Thyroid gland (tissue), 4 donors: Measurements from ENCODE around the gene B3GALT6.

Experiments used
- POLR2A ChIP-seq, 2 donors: fragments of 450-650 bp; IDR thresholded peaks; one replicate each; pipeline ENCODE4 v1.6.1; 2017; ENCODE audit warnings: antibody characterized with exemption in 2 of 2, mild to moderate bottlenecking in 2 of 2, moderate library complexity in 1 of 2
- TF ChIP-seq, protein P1 (sequence below), 6 experiments: fragments of 200-600 bp in 3 of 6; fragments of 450-650 bp in 3 of 6; sonication (generic) in 3 of 6; IDR thresholded peaks; one replicate each; pipeline ENCODE4 v1.5.1; 2016 to 2019; ENCODE audit warnings: antibody characterized with exemption in 6 of 6, mild to moderate bottlenecking in 2 of 6, inconsistent platforms in 1 of 6, moderate library complexity in 1 of 6

DNA sequence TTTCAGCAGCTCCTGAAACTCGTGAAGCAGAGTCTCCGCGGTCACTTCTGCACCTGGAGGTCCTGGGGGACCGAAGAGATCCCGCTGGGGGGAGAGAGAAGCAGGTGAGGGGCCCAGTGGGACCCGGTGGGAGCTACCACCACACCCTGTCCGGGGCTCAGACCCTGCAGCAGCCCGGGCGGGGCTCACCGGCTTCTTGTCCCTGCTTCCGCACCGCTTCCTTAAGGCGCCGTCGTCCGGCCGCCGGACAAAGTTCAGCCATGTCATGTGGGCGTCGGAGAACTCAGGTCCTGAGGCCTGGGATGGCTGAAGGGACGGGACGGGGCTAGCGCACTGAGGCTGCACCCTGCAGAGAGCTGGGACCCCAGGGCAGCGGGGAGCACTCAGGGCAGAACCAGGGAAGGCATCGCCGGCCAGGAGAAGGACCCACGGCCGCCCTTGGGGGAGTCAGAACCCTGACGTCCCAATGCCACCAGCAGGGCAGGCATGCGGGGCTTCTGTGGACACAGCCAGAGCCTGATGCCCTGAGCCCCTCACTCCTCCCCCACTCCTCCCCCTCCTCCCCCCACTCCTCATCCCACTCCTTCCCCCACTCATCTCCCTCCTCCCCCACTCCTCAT lies 12.3 kb downstream of the B3GALT6 start:
- TF ChIP-seq, protein P1, sequence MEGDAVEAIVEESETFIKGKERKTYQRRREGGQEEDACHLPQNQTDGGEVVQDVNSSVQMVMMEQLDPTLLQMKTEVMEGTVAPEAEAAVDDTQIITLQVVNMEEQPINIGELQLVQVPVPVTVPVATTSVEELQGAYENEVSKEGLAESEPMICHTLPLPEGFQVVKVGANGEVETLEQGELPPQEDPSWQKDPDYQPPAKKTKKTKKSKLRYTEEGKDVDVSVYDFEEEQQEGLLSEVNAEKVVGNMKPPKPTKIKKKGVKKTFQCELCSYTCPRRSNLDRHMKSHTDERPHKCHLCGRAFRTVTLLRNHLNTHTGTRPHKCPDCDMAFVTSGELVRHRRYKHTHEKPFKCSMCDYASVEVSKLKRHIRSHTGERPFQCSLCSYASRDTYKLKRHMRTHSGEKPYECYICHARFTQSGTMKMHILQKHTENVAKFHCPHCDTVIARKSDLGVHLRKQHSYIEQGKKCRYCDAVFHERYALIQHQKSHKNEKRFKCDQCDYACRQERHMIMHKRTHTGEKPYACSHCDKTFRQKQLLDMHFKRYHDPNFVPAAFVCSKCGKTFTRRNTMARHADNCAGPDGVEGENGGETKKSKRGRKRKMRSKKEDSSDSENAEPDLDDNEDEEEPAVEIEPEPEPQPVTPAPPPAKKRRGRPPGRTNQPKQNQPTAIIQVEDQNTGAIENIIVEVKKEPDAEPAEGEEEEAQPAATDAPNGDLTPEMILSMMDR (IDR thresholded peaks at IDR 0.05) = no peak
- no peak for TF ChIP-seq POLR2A (IDR thresholded peaks at IDR 0.05)
